T-cell (primary cell): ENCODE measurements around the gene SLC22A5. TPM values are rescaled to one million over a fixed set of nuclear protein-coding genes. Genes with fewer than 3 reads are reported as not detected.

Experiments used
- ATAC-seq, 4 experiments: fragments of 200-7000 bp in 3 of 4; fragments of 150-1000 bp in 1 of 4; cut with Tn5 transposase; replicated peaks in 1 of 4; 1 replicate in 3 of 4; 2 replicates in 1 of 4; pipeline ENCODE4 v1.10.0; 2021; ENCODE audit warnings: moderate library complexity in 3 of 4, mild to moderate bottlenecking in 2 of 4, moderate number of reproducible peaks in 1 of 4
- CTCF ChIA-PET, 2 donors: fragments of 300-600 bp; sonication (Branson Sonifier 250); formaldehyde crosslinking; loops; one replicate each; lab custom pipeline; 2022; ENCODE audit warnings: antibody characterized with exemption in 2 of 2; lab: Charles Lee
- POLR2A ChIA-PET, 2 donors: fragments of 300-600 bp; sonication (Branson Sonifier 250); formaldehyde crosslinking; loops; one replicate each; lab custom pipeline; 2022; ENCODE audit warnings: antibody characterized with exemption in 2 of 2; lab: Charles Lee
- DNase-seq, 35 experiments: peaks; one replicate each; pipeline versions ENCODE4 v3.0.0 to v3.0.0-alpha.2; 2013 to 2023
- H3K27ac ChIP-seq: one replicate; pipeline ENCODE4 v1.5.1; 2013; ENCODE audit warnings: low read length
- H3K27me3 ChIP-seq, 2 experiments: replicated peaks in 1 of 2; 1 replicate in 1 of 2; 2 replicates in 1 of 2; pipeline versions ENCODE4 v1.6.1 to v1.7.0; 2013; ENCODE audit warnings: low read length in 1 of 2, mixed read lengths in 1 of 2; ENCODE audit not compliant: control insufficient read depth in 2 of 2, insufficient read depth in 2 of 2; ENCODE audit errors: extremely low read depth in 1 of 2
- H3K36me3 ChIP-seq, 2 donors: 1 replicate in 1 of 2; 2 replicates in 1 of 2; pipeline versions ENCODE4 v1.6.1 to v1.7.0; 2013; ENCODE audit warnings: low read length in 1 of 2; ENCODE audit not compliant: control insufficient read depth in 2 of 2, insufficient read depth in 1 of 2; ENCODE audit errors: extremely low read depth in 1 of 2
- H3K4me1 ChIP-seq, 2 experiments: 1 replicate in 1 of 2; 2 replicates in 1 of 2; pipeline versions ENCODE4 v1.6.1 to v1.7.0; 2013; ENCODE audit warnings: low read length in 2 of 2, mixed read lengths in 1 of 2; ENCODE audit not compliant: insufficient read depth in 2 of 2, control insufficient read depth in 1 of 2; ENCODE audit errors: extremely low read depth in 1 of 2
- H3K4me3 ChIP-seq, 2 donors: 1 replicate in 1 of 2; 2 replicates in 1 of 2; pipeline versions ENCODE4 v1.5.1 to v1.7.0; 2013; ENCODE audit warnings: mild to moderate bottlenecking in 2 of 2, low read length in 1 of 2, moderate library complexity in 1 of 2; ENCODE audit not compliant: control insufficient read depth in 1 of 2; ENCODE audit errors: extremely low read depth in 1 of 2
- H3K9me3 ChIP-seq: 2 replicates; pipeline ENCODE4 v1.7.0; 2013
- H3K27ac Mint-ChIP-seq, 2 donors: one replicate each; pipeline ENCODE4 v1.8.0; 2020 to 2021; ENCODE audit warnings: mild to moderate bottlenecking in 2 of 2, mixed read lengths in 2 of 2
- H3K27me3 Mint-ChIP-seq, 2 donors: one replicate each; pipeline ENCODE4 v1.8.0; 2021 to 2022; ENCODE audit warnings: mixed read lengths in 2 of 2
- H3K36me3 Mint-ChIP-seq: one replicate; pipeline ENCODE4 v1.8.0; 2021; ENCODE audit warnings: mixed read lengths
- H3K4me1 Mint-ChIP-seq, 3 donors: one replicate each; pipeline ENCODE4 v1.8.0; 2020 to 2022; ENCODE audit warnings: mixed read lengths in 3 of 3, mild to moderate bottlenecking in 1 of 3
- H3K4me3 Mint-ChIP-seq, 3 donors: one replicate each; pipeline ENCODE4 v1.8.0; 2020 to 2022; ENCODE audit warnings: mild to moderate bottlenecking in 3 of 3, mixed read lengths in 3 of 3, moderate library complexity in 3 of 3
- H3K9me3 Mint-ChIP-seq, 3 donors: one replicate each; pipeline ENCODE4 v1.8.0; 2020 to 2022; ENCODE audit warnings: mixed read lengths in 3 of 3
- WGBS: methylation state at CpG from one replicate; pipeline ENCODE4 v1.1.5; 2013; ENCODE audit warnings: missing lambda C conversion rate; ENCODE audit not compliant: insufficient coverage; 5-methylcytosine and 5-hydroxymethylcytosine counted together
- total RNA-seq, 35 experiments: library from RNA in 6 of 35; stranded (reverse) in 6 of 35; fragments of 120-200 nt in 1 of 35; gene quantifications; one replicate each; pipeline versions ENCODE4 v1.2.1 to v1.2.4 and lab custom pipeline; 2013 to 2026

Gene SLC22A5
- total RNA-seq, 5 donors from 2014 or later (not counting 1 experiment from before 2014, with no cell fraction given) = 4.8 to 14.0 (median 7.6) TPM

DNA sequence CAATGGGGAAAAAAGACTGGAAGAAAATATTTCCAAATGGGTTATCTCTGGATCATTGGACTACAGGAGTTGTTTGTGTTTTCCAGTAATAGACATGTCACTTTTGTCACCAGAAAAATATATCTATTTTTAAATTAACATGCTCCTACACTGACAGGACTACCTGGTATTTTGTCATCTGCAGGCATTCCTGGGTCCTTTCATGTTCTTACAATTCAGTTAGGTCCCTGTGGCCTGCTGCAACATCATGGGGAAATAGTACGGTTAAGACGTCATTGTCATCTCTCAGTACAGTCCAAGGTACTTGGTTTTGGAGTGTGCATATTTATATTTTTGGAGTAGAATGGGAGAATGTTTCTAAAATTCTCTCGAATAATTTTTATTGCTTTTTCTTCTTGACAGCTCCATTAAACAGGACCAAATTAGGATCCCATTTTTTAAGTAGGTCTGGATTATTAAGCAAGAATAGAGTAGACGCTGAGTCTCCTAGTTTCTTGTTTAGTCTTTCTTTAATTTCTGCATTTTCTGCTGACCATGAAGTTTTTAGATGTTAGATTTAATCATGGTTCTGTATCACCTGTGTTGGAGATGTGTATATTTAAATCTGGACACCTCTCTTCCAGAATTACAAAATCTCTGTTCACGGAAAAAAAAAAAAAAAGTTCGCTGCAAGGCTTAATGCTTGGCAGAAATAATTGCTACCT is 46.9 kb downstream of the SLC22A5 start:
- DNase-seq (no peak), ATAC-seq (no peak)
- H3K27ac Mint-ChIP-seq = peak overlapping the region; percentile 98 to 100
- no peak overlapping the region for H3K4me3 Mint-ChIP-seq
- H3K36me3 Mint-ChIP-seq = peaks cover 39% of the 10 kb centered on the region
- Histone ChIP-seq H3K27ac (peak overlapping the region; percentile 32), H3K27me3 (no peaks in the 10 kb centered on the region), H3K36me3 (peaks cover 0 to 36% of the 10 kb centered on the region in 2 donors), H3K4me1 (peaks cover 27 to 55% of the 10 kb centered on the region in 2 experiments), H3K9me3 (no peaks in the 10 kb centered on the region), H3K4me3 (no peak overlapping the region)
- ChIA-PET CTCF (interaction anchor here (0.6 to 3.0 kb wide), 8 partner anchors 9 to 89 kb away, joined by 3 to 16 read pairs (median 4); no protein-coding TSS in a partner anchor), POLR2A (interaction anchor here (0.6 to 3.6 kb wide), 6 partner anchors 39 to 74 kb away, joined by 3 to 16 read pairs (median 4); partner anchors contain the start of gene IRF1 (in 1 of the 2))
- no peaks in the 10 kb centered on the region for H3K27me3 Mint-ChIP-seq
- peaks cover 0 to 3% (median 0%) of the 10 kb centered on the region in 3 donors for H3K9me3 Mint-ChIP-seq
- WGBS = 37% methylated on average over 2 of the region's 6 CpGs
- H3K4me1 Mint-ChIP-seq = peaks cover 87 to 100% (median 95%) of the 10 kb centered on the region in 3 donors

DNA sequence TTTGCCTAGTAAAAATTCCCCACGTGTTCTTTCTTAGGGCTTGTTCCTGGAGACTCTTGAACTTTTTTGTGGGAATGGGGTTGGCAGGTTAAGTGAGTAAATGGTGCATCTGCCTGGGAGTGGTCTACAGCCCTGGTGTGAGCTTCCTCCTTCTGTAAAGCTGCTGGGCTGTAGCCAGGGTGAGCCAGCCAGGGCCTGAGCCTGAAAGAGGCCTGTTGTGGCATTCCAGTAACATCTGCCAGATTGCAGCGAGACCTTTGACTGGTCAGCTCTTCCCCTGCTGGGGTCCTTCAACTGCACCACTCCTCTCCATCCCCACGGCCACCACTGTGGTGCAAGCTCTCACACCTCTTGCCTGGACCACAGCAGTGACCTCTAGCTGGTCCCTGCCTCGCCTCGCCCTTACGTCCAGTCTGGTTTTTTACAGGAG is 47.5 kb downstream of the SLC22A5 start:
- WGBS = 90% methylated on average over 3 of the region's 6 CpGs
- Mint-ChIP-seq H3K36me3 (peaks cover 38% of the 10 kb centered on the region), H3K9me3 (peaks cover 0 to 3% (median 0%) of the 10 kb centered on the region in 3 donors), H3K27ac (peak overlapping the region; percentile 98 to 100), H3K27me3 (no peaks in the 10 kb centered on the region), H3K4me3 (peak overlapping the region in 2 of 3 donors; percentile 6 to 9), H3K4me1 (peaks cover 90 to 99% (median 95%) of the 10 kb centered on the region in 3 donors)
- POLR2A ChIA-PET = interaction anchor here (0.6 to 3.6 kb wide), 6 partner anchors 38 to 1810 kb away, joined by 3 to 16 read pairs (median 4); partner anchors contain the start of gene IRF1 (in 1 of the 2)
- H3K27ac ChIP-seq = peak overlapping the region; percentile 18
- DNase-seq (no peak), ATAC-seq (no peak)
- H3K4me1 ChIP-seq = peaks cover 27 to 57% of the 10 kb centered on the region in 2 experiments
- no peaks in the 10 kb centered on the region for H3K27me3 ChIP-seq
- no peak overlapping the region for H3K4me3 ChIP-seq
- H3K36me3 ChIP-seq = peaks cover 0 to 36% of the 10 kb centered on the region in 2 donors
- CTCF ChIA-PET = interaction anchor here (0.6 to 3.0 kb wide), 8 partner anchors 9 to 72 kb away, joined by 3 to 10 read pairs (median 3); no protein-coding TSS in a partner anchor
- H3K9me3 ChIP-seq = no peaks in the 10 kb centered on the region

- Histone ChIP-seq H3K36me3 (peaks cover 0 to 37% of the 10 kb centered on the region in 2 donors), H3K27ac (peak overlapping the region; percentile 18), H3K27me3 (no peaks in the 10 kb centered on the region), H3K9me3 (no peaks in the 10 kb centered on the region), H3K4me3 (no peak overlapping the region), H3K4me1 (peaks cover 26 to 62% of the 10 kb centered on the region in 2 experiments)
- peaks cover 39% of the 10 kb centered on the region for H3K36me3 Mint-ChIP-seq
- peaks cover 93 to 97% (median 95%) of the 10 kb centered on the region in 3 donors for H3K4me1 Mint-ChIP-seq
- DNase-seq (no peak), ATAC-seq (no peak)
- H3K9me3 Mint-ChIP-seq = peaks cover 0 to 3% (median 0%) of the 10 kb centered on the region in 3 donors
- peak overlapping the region; percentile 98 to 100 for H3K27ac Mint-ChIP-seq
- 89% methylated on average over 5 of the region's 6 CpGs for WGBS
- peak overlapping the region in 1 of 3 donors; percentile 9 for H3K4me3 Mint-ChIP-seq
- ChIA-PET POLR2A (interaction anchor here (0.6 to 2.0 kb wide), 5 partner anchors 50 to 1810 kb away, joined by 3 to 7 read pairs (median 4); partner anchors contain the start of gene IRF1 (in 1 of the 2)), CTCF (interaction anchor here (0.7 to 1.5 kb wide), 5 partner anchors 9 to 72 kb away, joined by 3 to 6 read pairs (median 3); no protein-coding TSS in a partner anchor)
- no peaks in the 10 kb centered on the region for H3K27me3 Mint-ChIP-seq
Measured at GRCh38 chr5:132417461-132417860, 48.0 kb downstream of the SLC22A5 start.

GRCh38 chr5:132417889-132418485 is 48.5 kb downstream of the SLC22A5 start:
- WGBS = 88% methylated on average over 1 of the region's 4 CpGs
- Histone ChIP-seq H3K36me3 (peaks cover 1 to 42% of the 10 kb centered on the region in 2 donors), H3K27me3 (no peaks in the 10 kb centered on the region), H3K4me1 (peaks cover 27 to 67% of the 10 kb centered on the region in 2 experiments), H3K4me3 (no peak overlapping the region), H3K27ac (peak overlapping the region; percentile 18), H3K9me3 (no peaks in the 10 kb centered on the region)
- CTCF ChIA-PET = interaction anchor here (0.7 to 1.5 kb wide), 4 partner anchors 8 to 71 kb away, joined by 3 to 6 read pairs (median 3); no protein-coding TSS in a partner anchor
- H3K9me3 Mint-ChIP-seq = peaks cover 0 to 3% (median 0%) of the 10 kb centered on the region in 3 donors
- peak overlapping the region in 1 of 3 donors; percentile 9 for H3K4me3 Mint-ChIP-seq
- no peak for DNase-seq
- POLR2A ChIA-PET = interaction anchor here (0.6 to 2.0 kb wide), 4 partner anchors 49 to 1809 kb away, joined by 3 to 7 read pairs (median 4); partner anchors contain the start of gene IRF1 (in 1 of the 2)
- peaks cover 42% of the 10 kb centered on the region for H3K36me3 Mint-ChIP-seq
- ATAC-seq = no peak
- H3K27me3 Mint-ChIP-seq = no peaks in the 10 kb centered on the region
- H3K27ac Mint-ChIP-seq = peak overlapping the region; percentile 98 to 100
- peaks cover 96 to 97% (median 97%) of the 10 kb centered on the region in 3 donors for H3K4me1 Mint-ChIP-seq

- H3K4me3 Mint-ChIP-seq = peak overlapping the region in 1 of 3 donors; percentile 75
- POLR2A ChIA-PET = no interaction called here
Measured at GRCh38 chr5:132418881-132419280, 49.4 kb downstream of the SLC22A5 start.

More at GRCh38 chr5:132418881-132419280, 49.4 kb downstream of the SLC22A5 start:
- Histone ChIP-seq H3K27me3 (no peaks in the 10 kb centered on the region), H3K4me1 (peaks cover 29 to 76% of the 10 kb centered on the region in 2 experiments), H3K9me3 (no peaks in the 10 kb centered on the region), H3K27ac (peak overlapping the region; percentile 94), H3K4me3 (no peak overlapping the region), H3K36me3 (peaks cover 6 to 46% of the 10 kb centered on the region in 2 donors)
- DNase-seq = no peak
- no peak for ATAC-seq
- CTCF ChIA-PET = no interaction called here
- Mint-ChIP-seq H3K4me1 (peaks cover 96 to 97% (median 97%) of the 10 kb centered on the region in 3 donors), H3K27ac (peak overlapping the region; percentile 98 to 100), H3K27me3 (no peaks in the 10 kb centered on the region), H3K9me3 (peaks cover 0 to under 1% (median 0%) of the 10 kb centered on the region in 3 donors), H3K36me3 (peaks cover 46% of the 10 kb centered on the region)
- no CpG with 5 or more reads among the region's 2 CpGs for WGBS
